ENCODE results near the gene C8A.

Gene C8A

GRCh38 chr1:56910441-56910985, 55.9 kb downstream of the C8A start:
- no peaks in the 10 kb centered on the region for H3K36me3 ChIP-seq (ENCODE audit: control insufficient read depth in 2 of 2, insufficient read depth in 2 of 2, low read length in 2 of 2)

GRCh38 chr1:56911098-56911938, 56.7 kb downstream of the C8A start:
- Histone ChIP-seq H3K4me3 (ENCODE audit: low read length in 2 of 2) (no peak overlapping the region), H3K27ac (ENCODE audit: low read length) (no peak overlapping the region), H3K4me1 (ENCODE audit: control insufficient read depth, insufficient read depth, low read length) (no peaks in the 10 kb centered on the region), H3K9ac (ENCODE audit: low read length in 2 of 2) (no peak overlapping the region), H3K9me3 (ENCODE audit: control insufficient read depth in 2 of 2, low read length in 2 of 2) (no peaks in the 10 kb centered on the region), H3K27me3 (ENCODE audit: control insufficient read depth in 1 of 2, insufficient read depth in 2 of 2, low read length in 2 of 2) (no peaks in the 10 kb centered on the region), H3K36me3 (ENCODE audit: control insufficient read depth in 2 of 2, insufficient read depth in 2 of 2, low read length in 2 of 2) (no peaks in the 10 kb centered on the region)

More at GRCh38 chr1:56910441-56910985, 55.9 kb downstream of the C8A start:
- H3K4me1 ChIP-seq (ENCODE audit: control insufficient read depth, insufficient read depth, low read length) = no peaks in the 10 kb centered on the region
- H3K4me3 ChIP-seq (ENCODE audit: low read length in 2 of 2) = no peak overlapping the region
- no peaks in the 10 kb centered on the region for H3K27me3 ChIP-seq (ENCODE audit: control insufficient read depth in 1 of 2, insufficient read depth in 2 of 2, low read length in 2 of 2)
- H3K9ac ChIP-seq (ENCODE audit: low read length in 2 of 2) = no peak overlapping the region
- no peak overlapping the region for H3K27ac ChIP-seq (ENCODE audit: low read length)
- H3K9me3 ChIP-seq (ENCODE audit: control insufficient read depth in 2 of 2, low read length in 2 of 2) = no peaks in the 10 kb centered on the region

- H3K9me3 ChIP-seq (ENCODE audit: control insufficient read depth in 2 of 2, low read length in 2 of 2) = no peaks in the 10 kb centered on the region
- no peak overlapping the region for H3K9ac ChIP-seq (ENCODE audit: low read length in 2 of 2)
These were observed 57.7 kb downstream of the C8A start for GRCh38 chr1:56912325-56912724.

GRCh38 chr1:56915960-56916359, 61.4 kb downstream of the C8A start:
- Histone ChIP-seq H3K4me1 (ENCODE audit: control insufficient read depth, insufficient read depth, low read length) (no peaks in the 10 kb centered on the region), H3K36me3 (ENCODE audit: control insufficient read depth in 2 of 2, insufficient read depth in 2 of 2, low read length in 2 of 2) (no peaks in the 10 kb centered on the region), H3K4me3 (ENCODE audit: low read length in 2 of 2) (no peak overlapping the region), H3K9ac (ENCODE audit: low read length in 2 of 2) (no peak overlapping the region), H3K9me3 (ENCODE audit: control insufficient read depth in 2 of 2, low read length in 2 of 2) (no peaks in the 10 kb centered on the region), H3K27me3 (ENCODE audit: control insufficient read depth in 1 of 2, insufficient read depth in 2 of 2, low read length in 2 of 2) (no peaks in the 10 kb centered on the region), H3K27ac (ENCODE audit: low read length) (no peak overlapping the region)

More at GRCh38 chr1:56912325-56912724, 57.7 kb downstream of the C8A start:
- Histone ChIP-seq H3K4me3 (ENCODE audit: low read length in 2 of 2) (no peak overlapping the region), H3K4me1 (ENCODE audit: control insufficient read depth, insufficient read depth, low read length) (no peaks in the 10 kb centered on the region), H3K27me3 (ENCODE audit: control insufficient read depth in 1 of 2, insufficient read depth in 2 of 2, low read length in 2 of 2) (no peaks in the 10 kb centered on the region), H3K27ac (ENCODE audit: low read length) (no peak overlapping the region), H3K36me3 (ENCODE audit: control insufficient read depth in 2 of 2, insufficient read depth in 2 of 2, low read length in 2 of 2) (no peaks in the 10 kb centered on the region)

- H3K4me1 ChIP-seq (ENCODE audit: control insufficient read depth, insufficient read depth, low read length) = no peaks in the 10 kb centered on the region
These were observed 62.0 kb downstream of the C8A start for GRCh38 chr1:56916630-56917029.

GRCh38 chr1:56917356-56917755, 62.8 kb downstream of the C8A start:
- no peak overlapping the region for H3K27ac ChIP-seq (ENCODE audit: low read length)
- H3K36me3 ChIP-seq (ENCODE audit: control insufficient read depth in 2 of 2, insufficient read depth in 2 of 2, low read length in 2 of 2) = no peaks in the 10 kb centered on the region
- H3K4me1 ChIP-seq (ENCODE audit: control insufficient read depth, insufficient read depth, low read length) = no peaks in the 10 kb centered on the region
- no peak overlapping the region for H3K9ac ChIP-seq (ENCODE audit: low read length in 2 of 2)
- no peaks in the 10 kb centered on the region for H3K27me3 ChIP-seq (ENCODE audit: control insufficient read depth in 1 of 2, insufficient read depth in 2 of 2, low read length in 2 of 2)
- H3K9me3 ChIP-seq (ENCODE audit: control insufficient read depth in 2 of 2, low read length in 2 of 2) = no peaks in the 10 kb centered on the region
- H3K4me3 ChIP-seq (ENCODE audit: low read length in 2 of 2) = no peak overlapping the region

More at GRCh38 chr1:56916630-56917029, 62.0 kb downstream of the C8A start:
- H3K27me3 ChIP-seq (ENCODE audit: control insufficient read depth in 1 of 2, insufficient read depth in 2 of 2, low read length in 2 of 2) = no peaks in the 10 kb centered on the region
- H3K27ac ChIP-seq (ENCODE audit: low read length) = no peak overlapping the region
- H3K9me3 ChIP-seq (ENCODE audit: control insufficient read depth in 2 of 2, low read length in 2 of 2) = no peaks in the 10 kb centered on the region
- H3K9ac ChIP-seq (ENCODE audit: low read length in 2 of 2) = no peak overlapping the region
- no peak overlapping the region for H3K4me3 ChIP-seq (ENCODE audit: low read length in 2 of 2)
- no peaks in the 10 kb centered on the region for H3K36me3 ChIP-seq (ENCODE audit: control insufficient read depth in 2 of 2, insufficient read depth in 2 of 2, low read length in 2 of 2)

GRCh38 chr1:56920591-56921001, 66.0 kb downstream of the C8A start:
- no peak overlapping the region for H3K4me3 ChIP-seq (ENCODE audit: low read length in 2 of 2)
- H3K27me3 ChIP-seq (ENCODE audit: control insufficient read depth in 1 of 2, insufficient read depth in 2 of 2, low read length in 2 of 2) = no peaks in the 10 kb centered on the region
- H3K9me3 ChIP-seq (ENCODE audit: control insufficient read depth in 2 of 2, low read length in 2 of 2) = no peaks in the 10 kb centered on the region
- H3K27ac ChIP-seq (ENCODE audit: low read length) = no peak overlapping the region
- H3K9ac ChIP-seq (ENCODE audit: low read length in 2 of 2) = no peak overlapping the region
- no peaks in the 10 kb centered on the region for H3K36me3 ChIP-seq (ENCODE audit: control insufficient read depth in 2 of 2, insufficient read depth in 2 of 2, low read length in 2 of 2)
- H3K4me1 ChIP-seq (ENCODE audit: control insufficient read depth, insufficient read depth, low read length) = no peaks in the 10 kb centered on the region

- Histone ChIP-seq H3K27me3 (ENCODE audit: control insufficient read depth in 1 of 2, insufficient read depth in 2 of 2, low read length in 2 of 2) (no peaks in the 10 kb centered on the region), H3K9ac (ENCODE audit: low read length in 2 of 2) (no peak overlapping the region), H3K27ac (ENCODE audit: low read length) (no peak overlapping the region), H3K36me3 (ENCODE audit: control insufficient read depth in 2 of 2, insufficient read depth in 2 of 2, low read length in 2 of 2) (no peaks in the 10 kb centered on the region), H3K4me1 (ENCODE audit: control insufficient read depth, insufficient read depth, low read length) (no peaks in the 10 kb centered on the region), H3K4me3 (ENCODE audit: low read length in 2 of 2) (no peak overlapping the region), H3K9me3 (ENCODE audit: control insufficient read depth in 2 of 2, low read length in 2 of 2) (no peaks in the 10 kb centered on the region)
These were observed 66.9 kb downstream of the C8A start for GRCh38 chr1:56921479-56921878.

GRCh38 chr1:56922070-56922469, 67.5 kb downstream of the C8A start:
- Histone ChIP-seq H3K9ac (ENCODE audit: low read length in 2 of 2) (no peak overlapping the region), H3K4me1 (ENCODE audit: control insufficient read depth, insufficient read depth, low read length) (no peaks in the 10 kb centered on the region), H3K36me3 (ENCODE audit: control insufficient read depth in 2 of 2, insufficient read depth in 2 of 2, low read length in 2 of 2) (no peaks in the 10 kb centered on the region)

GRCh38 chr1:56922507-56922906, 67.9 kb downstream of the C8A start:
- H3K27me3 ChIP-seq (ENCODE audit: control insufficient read depth in 1 of 2, insufficient read depth in 2 of 2, low read length in 2 of 2) = no peaks in the 10 kb centered on the region
- H3K4me3 ChIP-seq (ENCODE audit: low read length in 2 of 2) = no peak overlapping the region
- no peaks in the 10 kb centered on the region for H3K4me1 ChIP-seq (ENCODE audit: control insufficient read depth, insufficient read depth, low read length)
- H3K27ac ChIP-seq (ENCODE audit: low read length) = no peak overlapping the region
- H3K9me3 ChIP-seq (ENCODE audit: control insufficient read depth in 2 of 2, low read length in 2 of 2) = no peaks in the 10 kb centered on the region
- H3K36me3 ChIP-seq (ENCODE audit: control insufficient read depth in 2 of 2, insufficient read depth in 2 of 2, low read length in 2 of 2) = no peaks in the 10 kb centered on the region
- H3K9ac ChIP-seq (ENCODE audit: low read length in 2 of 2) = no peak overlapping the region

More at GRCh38 chr1:56922070-56922469, 67.5 kb downstream of the C8A start:
- H3K4me3 ChIP-seq (ENCODE audit: low read length in 2 of 2) = no peak overlapping the region
- H3K27me3 ChIP-seq (ENCODE audit: control insufficient read depth in 1 of 2, insufficient read depth in 2 of 2, low read length in 2 of 2) = no peaks in the 10 kb centered on the region
- H3K9me3 ChIP-seq (ENCODE audit: control insufficient read depth in 2 of 2, low read length in 2 of 2) = no peaks in the 10 kb centered on the region
- no peak overlapping the region for H3K27ac ChIP-seq (ENCODE audit: low read length)

- no peak overlapping the region for H3K4me3 ChIP-seq (ENCODE audit: low read length in 2 of 2)
- no peaks in the 10 kb centered on the region for H3K36me3 ChIP-seq (ENCODE audit: control insufficient read depth in 2 of 2, insufficient read depth in 2 of 2, low read length in 2 of 2)
- no peaks in the 10 kb centered on the region for H3K9me3 ChIP-seq (ENCODE audit: control insufficient read depth in 2 of 2, low read length in 2 of 2)
- H3K27me3 ChIP-seq (ENCODE audit: control insufficient read depth in 1 of 2, insufficient read depth in 2 of 2, low read length in 2 of 2) = no peaks in the 10 kb centered on the region
- no peak overlapping the region for H3K27ac ChIP-seq (ENCODE audit: low read length)
- H3K4me1 ChIP-seq (ENCODE audit: control insufficient read depth, insufficient read depth, low read length) = no peaks in the 10 kb centered on the region
- no peak overlapping the region for H3K9ac ChIP-seq (ENCODE audit: low read length in 2 of 2)
These were observed 68.6 kb downstream of the C8A start for GRCh38 chr1:56923201-56923600.
